ACHN (cell line): ENCODE results near the gene TBC1D22A.

ENCODE experiments used
- DNase-seq: peaks from one replicate; pipeline ENCODE4 v3.0.0-alpha.2; 2015
- in situ Hi-C: cut with HindIII; loops from 2 replicates; pipeline ENCODE4 v1.10.0; 2017; ENCODE audit warnings: low sequenced_read_pairs, low pct_ligation_motif_present, low pct_unique_long_range_greater_than_20kb

Gene TBC1D22A

GRCh38 chr22:46749682-46750529 is 12.5 kb upstream of the TBC1D22A start:
- no peak for DNase-seq
- in situ Hi-C loops: no loop called here

- in situ Hi-C loops: no loop called here
- DNase-seq: no peak
Observed at GRCh38 chr22:46750530-46750800, 12.0 kb upstream of the TBC1D22A start.

GRCh38 chr22:46750863-46751443 is 11.5 kb upstream of the TBC1D22A start:
- no peak for DNase-seq
- in situ Hi-C loops: no loop called here

GRCh38 chr22:46752286-46752987 is 10.0 kb upstream of the TBC1D22A start:
- DNase-seq: no peak

GRCh38 chr22:46752988-46753310 is 9.5 kb upstream of the TBC1D22A start:
- no peak for DNase-seq
- in situ Hi-C loops: no loop called here

More at GRCh38 chr22:46752286-46752987, 10.0 kb upstream of the TBC1D22A start:
- in situ Hi-C loops: no loop called here

- no peak for DNase-seq
Observed at GRCh38 chr22:46753360-46753759, 9.1 kb upstream of the TBC1D22A start.

GRCh38 chr22:46753761-46754109 is 8.7 kb upstream of the TBC1D22A start:
- DNase-seq: no peak
- in situ Hi-C loops: no loop called here

More at GRCh38 chr22:46753360-46753759, 9.1 kb upstream of the TBC1D22A start:
- in situ Hi-C loops: no loop called here

- in situ Hi-C loops: no loop called here
- peak; percentile 89 for DNase-seq
Observed at GRCh38 chr22:46754110-46754799, 8.2 kb upstream of the TBC1D22A start.

- DNase-seq: no peak
- in situ Hi-C loops: no loop called here
Observed at GRCh38 chr22:46754826-46755225, 7.6 kb upstream of the TBC1D22A start.

- DNase-seq: no peak
- in situ Hi-C loops: no loop called here
Observed at GRCh38 chr22:46755525-46755924, 6.9 kb upstream of the TBC1D22A start.

- in situ Hi-C loops: no loop called here
- DNase-seq: no peak
Observed at GRCh38 chr22:46756097-46756496, 6.4 kb upstream of the TBC1D22A start.

GRCh38 chr22:46757104-46757503 is 5.3 kb upstream of the TBC1D22A start:
- DNase-seq: no peak
- in situ Hi-C loops: no loop called here

GRCh38 chr22:46758121-46758520 is 4.3 kb upstream of the TBC1D22A start:
- in situ Hi-C loops: no loop called here
- no peak for DNase-seq

GRCh38 chr22:46758867-46759290 is 3.6 kb upstream of the TBC1D22A start:
- DNase-seq: peak; percentile 61
- in situ Hi-C loops: no loop called here

- no peak for DNase-seq
- in situ Hi-C loops: no loop called here
Observed at GRCh38 chr22:46761017-46761416, 1.4 kb upstream of the TBC1D22A start.

GRCh38 chr22:46761539-46762237 is 762 bp upstream of the TBC1D22A start:
- DNase-seq: no peak
- in situ Hi-C loops: no loop called here

GRCh38 chr22:46763051-46763705 is 728 bp downstream of the TBC1D22A start:
- in situ Hi-C loops: no loop called here
- DNase-seq: peak; percentile 17

- DNase-seq: no peak
- in situ Hi-C loops: no loop called here
Observed at GRCh38 chr22:46764140-46764680, 1.8 kb downstream of the TBC1D22A start.
